Thyroid gland (tissue), 4 donors: Measurements from ENCODE around the gene PPP1R9A. TPM values are rescaled to one million over a fixed set of nuclear protein-coding genes. Genes with fewer than 3 reads are reported as not detected.

Experiments used
- DNase-seq, 2 donors: peaks; one replicate each; pipeline ENCODE4 v3.0.0-alpha.2; 2019
- H3K27ac ChIP-seq, 3 donors: fragments of 200-600 bp; sonication (generic); 1 replicate in 2 of 3; 2 replicates in 1 of 3; pipeline ENCODE4 v1.5.1; 2016 to 2019; ENCODE audit warnings: mild to moderate bottlenecking in 1 of 3, moderate library complexity in 1 of 3
- H3K27me3 ChIP-seq: fragments of 200-600 bp; sonication (generic); one replicate; pipeline ENCODE4 v1.5.1; 2019
- H3K36me3 ChIP-seq, 2 donors: fragments of 200-600 bp; sonication (generic); one replicate each; pipeline ENCODE4 v1.5.1; 2016 to 2019
- H3K4me1 ChIP-seq, 2 donors: fragments of 200-600 bp; sonication (generic); one replicate each; pipeline ENCODE4 v1.5.1; 2017 to 2019
- H3K4me3 ChIP-seq, 3 donors: fragments of 200-600 bp; sonication (generic); replicated peaks in 1 of 3; 1 replicate in 2 of 3; 2 replicates in 1 of 3; pipeline ENCODE4 v1.5.1; 2016; ENCODE audit warnings: mild to moderate bottlenecking in 1 of 3
- H3K9me3 ChIP-seq: fragments of 200-600 bp; sonication (generic); one replicate; pipeline ENCODE4 v1.5.1; 2017
- POLR2A ChIP-seq, 2 donors: fragments of 450-650 bp; IDR thresholded peaks; one replicate each; pipeline ENCODE4 v1.6.1; 2017; ENCODE audit warnings: antibody characterized with exemption in 2 of 2, mild to moderate bottlenecking in 2 of 2, moderate library complexity in 1 of 2
- WGBS, 2 donors: methylation state at CpG; one replicate each; pipeline ENCODE4 v1.1.5; 2017; 5-methylcytosine and 5-hydroxymethylcytosine counted together
- intact Hi-C: fragments of 100-400 bp; cut with DNase I; formaldehyde crosslinking; loops from one replicate; pipeline ENCODE4 v1.15.1; 2023
- total RNA-seq, 4 donors: library from RNA; depleted of rRNA; stranded (reverse); fragments of >200 nt; gene quantifications; one replicate each; pipeline ENCODE4 v1.2.3, GENCODE V29; 2016
- TF ChIP-seq, protein P1 (sequence below), 6 experiments: fragments of 200-600 bp in 3 of 6; fragments of 450-650 bp in 3 of 6; sonication (generic) in 3 of 6; IDR thresholded peaks; one replicate each; pipeline ENCODE4 v1.5.1; 2016 to 2019; ENCODE audit warnings: antibody characterized with exemption in 6 of 6, mild to moderate bottlenecking in 2 of 6, inconsistent platforms in 1 of 6, moderate library complexity in 1 of 6

Gene PPP1R9A
- total RNA-seq, 4 donors from 2014 or later: 38.8 to 89.6 (median 45.5) TPM

DNA sequence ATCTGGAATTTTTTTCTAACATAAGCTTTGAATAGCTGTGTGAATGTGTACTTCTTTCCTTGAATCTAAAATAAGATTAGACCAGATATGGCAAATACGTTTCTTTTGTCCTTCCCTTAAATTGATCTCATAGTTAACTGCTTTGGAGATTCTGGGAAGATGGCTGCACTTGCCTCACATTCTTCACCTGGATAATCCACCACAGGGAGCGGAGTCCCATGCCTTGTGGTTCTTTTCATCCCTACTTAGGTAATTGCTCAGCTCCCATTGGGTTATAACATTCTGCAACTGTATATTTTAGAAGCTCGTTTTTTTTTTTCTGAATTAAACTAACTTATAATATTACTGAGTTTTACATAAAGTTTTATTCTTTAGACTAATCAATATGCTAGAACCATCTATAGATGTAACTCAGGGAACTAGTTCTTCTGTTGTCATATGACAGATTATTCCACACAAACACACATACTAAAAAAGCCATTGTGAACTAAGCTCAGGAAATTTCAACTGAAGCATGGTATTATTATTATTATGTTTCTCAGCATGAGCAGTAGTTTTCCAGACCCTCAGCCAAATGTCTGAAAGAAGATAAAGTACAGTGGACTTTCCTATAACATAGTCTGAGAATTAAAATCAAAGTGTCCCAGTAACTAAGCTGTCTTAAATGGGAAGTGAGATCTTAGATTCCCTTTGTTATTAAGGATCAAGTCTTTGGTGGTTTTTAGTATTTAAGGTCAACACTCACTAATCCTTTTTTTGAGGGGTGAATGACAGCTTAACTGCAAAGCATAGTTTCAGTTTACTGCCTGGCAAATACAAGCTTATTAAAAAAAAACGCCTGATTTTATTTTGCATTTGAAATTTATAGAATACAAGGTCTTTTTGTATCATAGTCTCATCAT lies 182.3 kb downstream of the PPP1R9A start:
- no peak overlapping the region for H3K4me3 ChIP-seq
- H3K9me3 ChIP-seq: no peaks in the 10 kb centered on the region
- TF ChIP-seq POLR2A (IDR thresholded peaks at IDR 0.05): no peak
- TF ChIP-seq, protein P1, sequence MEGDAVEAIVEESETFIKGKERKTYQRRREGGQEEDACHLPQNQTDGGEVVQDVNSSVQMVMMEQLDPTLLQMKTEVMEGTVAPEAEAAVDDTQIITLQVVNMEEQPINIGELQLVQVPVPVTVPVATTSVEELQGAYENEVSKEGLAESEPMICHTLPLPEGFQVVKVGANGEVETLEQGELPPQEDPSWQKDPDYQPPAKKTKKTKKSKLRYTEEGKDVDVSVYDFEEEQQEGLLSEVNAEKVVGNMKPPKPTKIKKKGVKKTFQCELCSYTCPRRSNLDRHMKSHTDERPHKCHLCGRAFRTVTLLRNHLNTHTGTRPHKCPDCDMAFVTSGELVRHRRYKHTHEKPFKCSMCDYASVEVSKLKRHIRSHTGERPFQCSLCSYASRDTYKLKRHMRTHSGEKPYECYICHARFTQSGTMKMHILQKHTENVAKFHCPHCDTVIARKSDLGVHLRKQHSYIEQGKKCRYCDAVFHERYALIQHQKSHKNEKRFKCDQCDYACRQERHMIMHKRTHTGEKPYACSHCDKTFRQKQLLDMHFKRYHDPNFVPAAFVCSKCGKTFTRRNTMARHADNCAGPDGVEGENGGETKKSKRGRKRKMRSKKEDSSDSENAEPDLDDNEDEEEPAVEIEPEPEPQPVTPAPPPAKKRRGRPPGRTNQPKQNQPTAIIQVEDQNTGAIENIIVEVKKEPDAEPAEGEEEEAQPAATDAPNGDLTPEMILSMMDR (IDR thresholded peaks at IDR 0.05): no peak
- 87 to 93% methylated on average over 4 of the region's 4 CpGs for WGBS, 2 donors
- no peak overlapping the region for H3K27ac ChIP-seq
- no peaks in the 10 kb centered on the region for H3K4me1 ChIP-seq
- no peak for DNase-seq
- no peaks in the 10 kb centered on the region for H3K27me3 ChIP-seq
- no peaks in the 10 kb centered on the region for H3K36me3 ChIP-seq
- intact Hi-C loops: no loop called here

DNA sequence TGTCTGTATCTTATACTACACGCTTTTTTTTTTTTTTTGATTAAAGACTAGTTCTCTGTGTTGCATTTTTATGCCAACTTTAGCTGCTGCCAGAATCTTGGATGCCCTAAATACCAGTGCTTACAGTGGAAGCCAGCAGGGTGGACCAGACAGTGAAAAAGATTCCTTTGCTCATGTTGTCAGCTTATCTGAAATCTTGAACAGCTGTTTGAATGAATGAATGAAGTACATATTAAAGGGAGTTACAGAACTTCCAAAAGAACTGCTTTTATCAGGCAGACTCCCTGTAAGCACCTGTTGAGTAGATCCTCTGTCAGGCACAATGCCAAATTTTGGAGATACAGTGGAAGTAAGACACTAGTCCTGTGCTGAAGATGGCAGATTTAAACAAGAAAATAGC lies 184.9 kb downstream of the PPP1R9A start:
- H3K4me1 ChIP-seq: peaks cover 0 to 5% of the 10 kb centered on the region in 2 donors
- H3K27ac ChIP-seq: no peak overlapping the region
- H3K4me3 ChIP-seq: no peak overlapping the region
- intact Hi-C loops: no loop called here
- no peaks in the 10 kb centered on the region for H3K9me3 ChIP-seq
- H3K36me3 ChIP-seq: no peaks in the 10 kb centered on the region
- 54 to 71% methylated on average over 1 of the region's 1 CpG for WGBS, 2 donors
- H3K27me3 ChIP-seq: no peaks in the 10 kb centered on the region
- TF ChIP-seq POLR2A (IDR thresholded peaks at IDR 0.05): no peak
- TF ChIP-seq, protein P1 (IDR thresholded peaks at IDR 0.05): no peak
- no peak for DNase-seq

DNA sequence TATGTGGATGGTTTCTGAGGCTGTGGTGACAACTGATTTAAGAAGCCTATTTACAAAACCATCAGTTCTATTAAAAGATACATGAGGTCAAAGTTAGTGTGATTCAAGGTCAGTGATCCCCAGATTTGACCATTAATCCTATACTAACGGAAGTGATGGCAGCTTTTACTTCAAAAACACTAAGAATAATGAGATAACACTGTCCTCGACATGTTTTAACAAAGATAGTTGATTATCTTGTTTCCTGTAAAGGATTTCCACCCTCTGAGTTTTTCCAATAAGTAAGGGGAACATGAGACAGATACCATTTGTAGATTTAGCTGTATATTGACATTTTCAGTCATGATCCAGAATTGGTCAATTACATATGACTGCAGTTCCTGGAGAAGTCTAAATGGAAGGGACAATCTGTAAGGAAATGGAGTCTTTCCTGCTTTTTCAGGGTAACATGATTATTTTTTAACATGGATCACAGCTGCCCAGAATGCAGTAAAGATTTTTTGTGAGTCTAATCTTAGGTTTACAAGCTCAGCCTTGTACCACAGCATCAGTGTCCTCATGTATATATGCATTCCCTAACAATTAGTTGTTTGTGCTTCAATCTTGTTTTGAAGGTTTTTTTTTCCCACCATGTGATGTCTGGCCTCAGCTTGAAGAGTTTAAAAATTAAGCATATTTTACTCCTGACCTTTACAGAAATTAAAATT lies 188.0 kb downstream of the PPP1R9A start:
- H3K9me3 ChIP-seq: no peaks in the 10 kb centered on the region
- no peak for DNase-seq
- no peak for TF ChIP-seq POLR2A (IDR thresholded peaks at IDR 0.05)
- TF ChIP-seq, protein P1 (IDR thresholded peaks at IDR 0.05): no peak
- H3K36me3 ChIP-seq: no peaks in the 10 kb centered on the region
- no peaks in the 10 kb centered on the region for H3K27me3 ChIP-seq
- WGBS, 2 donors: 75 to 78% methylated on average over 2 of the region's 2 CpGs
- H3K4me1 ChIP-seq: peaks cover 0 to 5% of the 10 kb centered on the region in 2 donors
- no peak overlapping the region for H3K4me3 ChIP-seq
- intact Hi-C loops: no loop called here
- H3K27ac ChIP-seq: no peak overlapping the region

DNA sequence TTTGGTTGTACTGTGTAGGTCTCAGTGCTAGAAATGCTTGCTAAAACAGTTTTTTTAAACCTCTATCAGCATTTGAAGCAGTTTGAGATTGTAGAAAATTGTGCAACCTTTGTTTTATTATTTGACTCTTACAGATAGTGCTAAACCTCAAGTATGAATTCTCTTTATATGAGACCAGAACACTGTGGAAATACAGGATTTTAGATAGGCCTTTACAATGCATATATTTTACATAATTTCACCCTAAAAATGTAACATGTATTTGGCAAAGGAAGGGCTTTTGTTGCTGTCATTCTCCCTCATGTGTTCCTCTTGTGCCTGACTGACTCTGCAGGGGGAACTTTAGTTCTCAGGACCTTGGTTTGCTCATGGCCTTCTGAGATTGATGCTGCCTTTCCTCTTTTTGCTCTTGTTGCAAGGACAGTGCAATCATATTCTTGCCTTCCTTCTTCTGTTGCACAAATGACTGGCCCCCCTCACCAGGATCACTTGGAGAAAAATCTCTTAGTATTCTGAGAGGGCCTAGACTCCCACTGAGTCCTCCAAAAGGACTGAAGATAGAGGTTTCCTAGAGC lies 188.7 kb downstream of the PPP1R9A start:
- Histone ChIP-seq H3K27ac (no peak overlapping the region), H3K9me3 (no peaks in the 10 kb centered on the region), H3K4me1 (peaks cover 0 to 5% of the 10 kb centered on the region in 2 donors), H3K4me3 (no peak overlapping the region), H3K36me3 (no peaks in the 10 kb centered on the region), H3K27me3 (no peaks in the 10 kb centered on the region)
- intact Hi-C loops: no loop called here
- no peak for DNase-seq
- TF ChIP-seq, protein P1 (IDR thresholded peaks at IDR 0.05): no peak
- no peak for TF ChIP-seq POLR2A (IDR thresholded peaks at IDR 0.05)
